ENCODE data around the gene KLK1.

- TF ChIP-seq CTCF (IDR thresholded peaks at IDR 0.05 in 8 of 11, conservative IDR thresholded peaks at IDR 0.05 in 3 of 11): no peak
- no peak for TF ChIP-seq POLR2A (IDR thresholded peaks at IDR 0.05)
- no peak for TF ChIP-seq POLR2AphosphoS5 (IDR thresholded peaks at IDR 0.05)
These were observed 10.2 kb upstream of the KLK1 start for GRCh38 chr19:50833802-50834167.
